Activated gamma-delta T cell treated with Interleukin-2 at 50 U/mL for 16 hours (primary cell): ENCODE measurements around the gene TOR4A.

Source experiments
- DNase-seq: peaks from one replicate; pipeline ENCODE4 v3.0.0-alpha.2; 2020

TOR4A gene

GRCh38 chr9:137309368-137310188 is 32.1 kb downstream of the TOR4A start:
- DNase-seq = no peak

GRCh38 chr9:137310189-137311052 is 32.9 kb downstream of the TOR4A start:
- no peak for DNase-seq

- no peak for DNase-seq
Measured at GRCh38 chr9:137311171-137311985, 33.9 kb downstream of the TOR4A start.

- DNase-seq = no peak
Measured at GRCh38 chr9:137311986-137312851, 34.7 kb downstream of the TOR4A start.

GRCh38 chr9:137312852-137313325 is 35.4 kb downstream of the TOR4A start:
- DNase-seq = no peak

- no peak for DNase-seq
Measured at GRCh38 chr9:137313326-137313936, 35.9 kb downstream of the TOR4A start.

- DNase-seq = no peak
Measured at GRCh38 chr9:137313956-137314560, 36.5 kb downstream of the TOR4A start.

- no peak for DNase-seq
Measured at GRCh38 chr9:137314561-137315560, 37.3 kb downstream of the TOR4A start.

- no peak for DNase-seq
Measured at GRCh38 chr9:137315581-137316011, 38.1 kb downstream of the TOR4A start.

- DNase-seq = no peak
Measured at GRCh38 chr9:137316012-137316981, 38.8 kb downstream of the TOR4A start.

- no peak for DNase-seq
Measured at GRCh38 chr9:137317021-137317717, 39.6 kb downstream of the TOR4A start.

- DNase-seq = no peak
Measured at GRCh38 chr9:137317718-137318511, 40.4 kb downstream of the TOR4A start.

GRCh38 chr9:137318602-137319001 is 41.1 kb downstream of the TOR4A start:
- no peak for DNase-seq

- no peak for DNase-seq
Measured at GRCh38 chr9:137319011-137319738, 41.6 kb downstream of the TOR4A start.

- DNase-seq = no peak
Measured at GRCh38 chr9:137319739-137320551, 42.4 kb downstream of the TOR4A start.
